NT2/D1 (cell line): ENCODE results near the gene CAPN3.

Experiments used
- SUZ12 ChIP-seq: IDR thresholded peaks from 2 replicates; pipeline ENCODE4 v1.6.1; 2011; ENCODE audit not compliant: insufficient read length, insufficient read depth; ENCODE audit errors: extremely low read depth
- YY1 ChIP-seq: IDR thresholded peaks from 2 replicates; pipeline ENCODE4 v1.6.1; 2011; ENCODE audit not compliant: insufficient read length, insufficient read depth
- ZNF274 ChIP-seq: IDR thresholded peaks from 2 replicates; pipeline ENCODE4 v1.6.1; 2011; ENCODE audit warnings: mild to moderate bottlenecking, low read depth, low read length

DNA sequence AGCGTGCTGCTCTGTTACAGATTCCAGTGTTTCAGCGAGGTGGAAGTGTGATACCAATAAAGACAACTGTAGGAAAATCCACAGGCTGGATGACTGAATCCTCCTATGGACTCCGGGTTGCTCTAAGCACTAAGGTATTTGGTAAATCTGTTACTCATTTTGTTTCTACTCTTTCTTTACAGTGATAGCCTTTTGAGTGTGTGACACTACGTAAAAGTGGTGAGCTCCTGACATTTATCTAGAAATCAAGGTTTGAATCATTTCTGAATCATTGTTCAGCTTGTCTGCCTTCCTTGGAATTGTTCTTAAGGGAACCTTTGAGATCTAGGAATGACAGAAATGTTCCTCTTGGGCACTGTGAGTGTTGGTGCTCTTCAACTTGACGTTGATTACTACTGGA, 11.2 kb upstream of the CAPN3 start:
- TF ChIP-seq YY1 (no peak), SUZ12 (no peak), ZNF274 (no peak)
